SK-MEL-5 (cell line): ENCODE data around the gene GAGE12H. TPM values are rescaled to one million over a fixed set of nuclear protein-coding genes. Genes with fewer than 3 reads are reported as not detected.

Source experiments
- small RNA-seq, 2 experiments: library from RNA; depleted of rRNA; stranded (forward); fragments of <200 nt; gene quantifications; one replicate each; pipeline ENCODE3, GENCODE V24; 2014
- total RNA-seq: library from RNA; depleted of rRNA; stranded (reverse); fragments of >200 nt; shearing (Covaris generic); gene quantifications from 2 replicates; pipeline ENCODE4 v1.2.3, GENCODE V29; 2014; rRNA removed

The GAGE12H gene
- total RNA-seq, 1 experiment from 2014 or later: 25.4 TPM

Small RNA genes within 50 kb of the gene (small RNA-seq; reads per million reads assigned to genes)
- gene GAGE12B: 0 reads per million in 2 experiments

Other genes starting within 250 kb of the GAGE12H start
- gene GAGE13, start 248.4 kb upstream of the GAGE12H start, total RNA-seq: 195 and 284 TPM in 2 replicates
- gene GAGE12C, start 47.8 kb upstream of the GAGE12H start, total RNA-seq: not detected in 2 replicates
- not detected in 2 replicates for gene GAGE12D, start 38.2 kb upstream of the GAGE12H start, total RNA-seq
- gene GAGE12E, start 28.7 kb upstream of the GAGE12H start, total RNA-seq: 34.1 and 43.5 TPM in 2 replicates
- gene GAGE12F, start 19.1 kb upstream of the GAGE12H start, total RNA-seq: 0.66 TPM in 1 of 2 replicates, not detected in the other
- gene GAGE12G, start 9.5 kb upstream of the GAGE12H start, total RNA-seq: 0.66 TPM in 1 of 2 replicates, not detected in the other
- 61.3 and 64.8 TPM in 2 replicates for gene GAGE2A, start 9.5 kb downstream of the GAGE12H start, total RNA-seq
- 63.9 and 67.5 TPM in 2 replicates for gene GAGE1, start 19.1 kb downstream of the GAGE12H start, total RNA-seq
- 0.27 TPM in 1 of 2 replicates, not detected in the other for gene PAGE1, start 116.0 kb downstream of the GAGE12H start, total RNA-seq
- 0.43 TPM in 1 of 2 replicates, not detected in the other for gene PAGE4, start 249.4 kb downstream of the GAGE12H start, total RNA-seq